HG03457 (cell line): ENCODE results near the gene CAMK1G.

Experiments
- ATAC-seq: cut with Tn5 transposase; IDR thresholded peaks from one replicate; pipeline ENCODE4 v1.9.1; 2021; ENCODE audit warnings: moderate number of reproducible peaks; ENCODE audit not compliant: unreplicated experiment

CAMK1G gene

DNA sequence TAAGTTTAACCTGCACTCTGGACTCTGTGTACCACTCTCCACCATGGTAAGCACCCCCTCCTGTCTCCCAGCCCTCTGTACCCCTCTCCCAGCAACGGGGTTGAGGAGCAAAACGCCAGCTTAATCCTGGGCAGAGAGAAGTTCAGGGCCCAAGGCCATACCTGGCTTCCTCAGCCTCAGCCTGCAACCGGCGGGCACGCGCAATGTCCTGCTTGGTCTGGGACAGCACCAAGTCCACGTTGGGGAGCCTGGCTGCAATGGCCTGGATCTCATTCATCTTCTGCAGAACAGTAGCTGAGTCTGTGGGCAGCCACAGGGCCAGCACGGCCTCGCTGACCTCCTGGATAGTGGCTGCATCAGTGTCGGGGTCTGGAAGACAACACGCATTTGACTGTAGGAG is 34.8 kb downstream of the CAMK1G start:
- no peak for ATAC-seq

DNA sequence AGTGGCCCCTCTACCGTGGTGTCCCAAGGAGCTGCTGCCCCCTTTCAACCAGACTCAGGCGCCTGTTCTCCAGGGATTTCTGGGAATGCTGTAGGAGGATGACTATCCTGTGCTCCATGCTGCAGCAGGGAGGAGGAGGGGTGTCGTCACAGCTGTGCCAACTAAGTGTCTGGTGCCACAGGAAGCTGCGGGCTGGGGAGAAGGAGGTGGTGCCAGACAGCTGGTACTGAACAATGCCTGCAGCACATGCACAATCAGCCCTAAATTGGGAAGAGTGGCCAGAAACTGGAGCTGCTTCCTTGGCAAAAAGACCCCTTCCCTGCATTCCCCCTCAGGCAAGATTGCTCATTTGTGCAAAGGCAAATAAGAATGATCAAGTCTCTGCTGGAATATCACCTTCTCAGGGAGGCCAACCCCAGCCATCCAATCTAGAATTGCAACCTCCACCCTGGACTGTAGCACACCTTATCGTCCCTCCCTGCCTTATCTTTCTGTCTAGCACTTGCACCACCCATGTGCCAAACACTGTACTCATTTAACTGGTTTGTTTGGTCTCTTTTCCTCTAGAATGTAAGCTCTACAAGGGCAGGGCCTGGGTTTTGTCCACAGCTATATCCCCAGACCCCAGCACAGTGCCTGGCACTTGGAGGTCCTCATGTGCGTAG is 35.4 kb downstream of the CAMK1G start:
- no peak for ATAC-seq

DNA sequence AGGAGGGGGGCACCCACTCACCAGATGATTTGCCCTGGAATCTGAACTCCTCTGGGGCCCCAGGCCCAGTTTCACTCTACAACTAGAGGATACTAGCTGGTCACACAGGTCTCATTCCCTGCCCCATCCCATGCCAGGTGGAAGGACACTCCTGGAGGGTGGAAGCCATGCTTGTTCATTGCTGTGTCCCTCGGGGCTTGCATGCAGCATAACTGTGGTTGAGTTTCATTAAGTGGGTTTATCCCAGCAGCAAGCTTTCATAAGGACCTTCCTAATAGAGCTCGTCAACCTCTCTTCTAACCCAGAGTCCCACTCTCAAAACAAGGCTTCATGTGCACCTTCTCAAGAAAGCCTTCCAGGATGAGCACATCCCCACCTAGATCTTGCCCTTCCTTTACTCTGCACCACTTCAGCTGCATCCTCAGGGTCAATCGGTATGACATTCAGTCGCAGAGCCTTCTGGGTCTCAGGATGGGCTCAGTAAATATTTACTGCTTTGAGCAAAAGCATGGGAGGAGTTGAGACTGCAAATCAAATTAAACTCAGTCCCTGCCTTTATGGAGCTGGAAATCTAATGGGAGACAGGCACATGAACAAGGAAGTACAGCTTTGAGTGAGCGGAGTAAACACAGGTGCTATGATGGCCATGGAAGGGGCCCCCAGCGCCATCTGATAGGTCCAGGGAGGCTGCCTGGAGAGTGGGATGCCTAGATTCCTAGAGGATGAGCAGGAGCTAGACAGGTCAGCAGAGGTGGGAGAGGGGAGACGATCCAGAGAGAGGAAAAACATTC is 36.4 kb downstream of the CAMK1G start:
- no peak for ATAC-seq

DNA sequence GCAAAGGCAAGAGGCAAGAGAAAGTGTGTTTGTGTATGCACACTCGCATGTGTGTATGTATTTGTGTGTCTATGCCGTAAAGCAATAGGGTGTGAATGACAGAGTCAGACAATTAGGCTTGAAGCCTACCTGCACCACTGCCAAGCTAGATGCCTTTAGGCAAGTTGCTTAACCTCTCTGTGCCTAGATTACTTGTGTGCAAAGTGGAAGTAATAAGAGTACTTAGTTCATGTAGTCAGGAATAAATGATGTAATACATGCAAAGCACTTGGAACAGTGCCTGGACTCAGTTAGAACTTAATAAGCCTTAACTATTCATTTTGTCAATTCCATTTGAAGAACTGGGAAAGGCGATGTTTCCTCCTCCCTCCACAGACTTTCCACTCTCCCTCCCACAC is 37.0 kb downstream of the CAMK1G start:
- ATAC-seq: no peak

DNA sequence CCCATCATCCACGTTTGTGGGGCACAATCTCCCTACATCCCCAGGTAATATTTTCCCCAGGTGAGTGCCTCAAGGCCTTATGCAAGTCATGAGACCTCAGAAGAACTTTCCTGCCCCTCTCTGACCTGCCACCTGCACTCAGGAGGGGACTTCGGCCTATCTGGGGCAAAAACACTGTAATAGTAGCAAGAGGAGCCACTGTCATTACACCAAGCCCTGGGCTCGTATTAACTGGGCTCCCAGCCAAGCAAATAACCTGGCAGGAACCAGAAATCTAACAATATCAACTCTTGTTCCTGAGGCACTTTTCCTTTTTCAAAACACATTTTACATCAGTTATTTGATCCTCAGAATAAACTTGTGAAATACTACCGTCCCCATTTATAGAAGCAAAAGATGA is 37.8 kb downstream of the CAMK1G start:
- ATAC-seq: no peak

DNA sequence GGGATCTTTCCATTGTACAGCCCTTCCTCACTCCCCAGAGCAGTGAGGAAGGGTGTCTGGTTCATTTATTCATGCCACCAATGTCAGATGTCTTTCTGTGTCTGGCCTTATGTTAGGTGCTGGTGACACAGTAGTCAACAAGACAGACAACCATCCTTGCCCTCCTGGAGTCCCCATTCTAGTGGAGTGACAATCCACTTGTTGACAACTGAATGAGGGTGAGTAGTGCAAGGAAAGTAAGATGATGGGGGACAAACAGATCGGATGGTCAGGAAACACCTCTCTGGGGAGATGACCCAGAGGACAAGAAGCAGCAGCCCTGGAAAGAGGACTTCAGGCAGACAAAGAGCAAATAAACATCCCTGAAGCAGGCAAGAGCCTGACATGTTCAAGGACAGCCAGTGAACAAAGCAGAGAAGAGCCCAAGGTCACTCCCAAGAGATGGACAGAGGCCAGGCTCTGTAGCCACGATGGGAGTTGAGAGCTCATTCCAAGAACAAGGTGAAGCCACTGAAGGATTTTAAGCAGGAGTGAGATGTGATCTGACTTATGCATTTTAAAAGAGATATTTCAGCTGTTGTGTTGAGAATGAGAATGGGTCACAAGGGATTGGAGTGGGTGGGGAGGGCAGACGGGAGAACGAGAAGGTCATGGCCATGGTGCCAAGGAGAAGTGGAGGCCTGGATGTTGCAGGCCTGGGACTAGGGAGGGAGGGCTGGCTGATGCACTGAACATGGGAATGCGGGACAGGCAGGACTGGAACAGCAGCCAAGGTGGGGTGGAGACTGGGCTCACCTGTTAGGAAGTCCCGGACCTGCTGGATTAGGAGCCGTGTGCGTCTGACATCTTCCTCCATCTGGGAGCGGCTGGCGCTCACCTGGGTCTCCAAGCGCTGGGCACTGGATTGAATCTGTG is 38.5 kb downstream of the CAMK1G start:
- ATAC-seq: no peak

DNA sequence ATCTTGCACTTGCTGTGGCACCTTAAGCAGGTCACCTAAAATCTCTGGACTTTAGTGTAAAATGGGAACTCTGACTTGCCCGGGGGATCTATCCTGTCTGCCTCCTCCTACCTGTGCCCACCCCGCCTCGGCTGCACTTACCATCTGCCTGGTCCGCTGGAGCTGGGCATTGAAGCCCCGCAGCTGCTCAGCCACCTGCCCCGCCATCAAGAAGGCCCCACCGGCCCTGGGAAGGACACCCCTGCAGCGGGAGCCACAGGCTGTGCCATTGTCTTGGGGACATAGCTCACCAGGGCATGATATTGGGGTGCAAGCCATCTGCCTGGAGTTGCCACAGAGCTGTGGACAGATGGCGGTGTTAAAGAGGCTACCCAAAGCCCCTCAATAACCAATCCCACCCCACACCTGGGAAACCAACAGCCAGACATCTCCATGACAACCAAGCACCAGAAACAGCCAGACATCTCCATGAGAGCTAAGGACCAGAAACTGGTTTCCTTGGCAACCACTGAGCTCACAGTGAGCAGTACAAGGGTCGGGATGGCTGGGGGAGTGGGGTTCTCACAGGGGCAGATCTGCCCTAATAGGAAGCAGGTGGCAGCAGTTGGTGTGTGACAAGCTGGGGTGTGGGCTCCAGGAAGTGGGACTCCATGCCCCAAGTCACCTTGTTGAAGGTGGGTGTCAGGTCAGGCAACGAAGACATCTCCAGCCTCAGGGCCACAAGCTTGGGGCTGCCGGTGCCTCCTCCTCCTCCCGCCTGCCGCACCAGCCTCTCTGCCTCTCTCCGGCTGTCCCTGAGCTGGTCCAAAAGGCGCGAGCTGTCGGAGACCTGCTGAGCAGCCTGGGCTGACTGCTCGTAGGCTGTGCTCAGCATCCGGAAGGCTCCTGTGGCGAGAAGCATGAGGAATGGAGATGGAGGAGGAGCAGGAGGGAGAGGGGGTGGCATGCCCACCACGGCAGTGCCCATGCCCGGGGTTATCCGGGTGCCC is 39.6 kb downstream of the CAMK1G start:
- ATAC-seq: no peak

DNA sequence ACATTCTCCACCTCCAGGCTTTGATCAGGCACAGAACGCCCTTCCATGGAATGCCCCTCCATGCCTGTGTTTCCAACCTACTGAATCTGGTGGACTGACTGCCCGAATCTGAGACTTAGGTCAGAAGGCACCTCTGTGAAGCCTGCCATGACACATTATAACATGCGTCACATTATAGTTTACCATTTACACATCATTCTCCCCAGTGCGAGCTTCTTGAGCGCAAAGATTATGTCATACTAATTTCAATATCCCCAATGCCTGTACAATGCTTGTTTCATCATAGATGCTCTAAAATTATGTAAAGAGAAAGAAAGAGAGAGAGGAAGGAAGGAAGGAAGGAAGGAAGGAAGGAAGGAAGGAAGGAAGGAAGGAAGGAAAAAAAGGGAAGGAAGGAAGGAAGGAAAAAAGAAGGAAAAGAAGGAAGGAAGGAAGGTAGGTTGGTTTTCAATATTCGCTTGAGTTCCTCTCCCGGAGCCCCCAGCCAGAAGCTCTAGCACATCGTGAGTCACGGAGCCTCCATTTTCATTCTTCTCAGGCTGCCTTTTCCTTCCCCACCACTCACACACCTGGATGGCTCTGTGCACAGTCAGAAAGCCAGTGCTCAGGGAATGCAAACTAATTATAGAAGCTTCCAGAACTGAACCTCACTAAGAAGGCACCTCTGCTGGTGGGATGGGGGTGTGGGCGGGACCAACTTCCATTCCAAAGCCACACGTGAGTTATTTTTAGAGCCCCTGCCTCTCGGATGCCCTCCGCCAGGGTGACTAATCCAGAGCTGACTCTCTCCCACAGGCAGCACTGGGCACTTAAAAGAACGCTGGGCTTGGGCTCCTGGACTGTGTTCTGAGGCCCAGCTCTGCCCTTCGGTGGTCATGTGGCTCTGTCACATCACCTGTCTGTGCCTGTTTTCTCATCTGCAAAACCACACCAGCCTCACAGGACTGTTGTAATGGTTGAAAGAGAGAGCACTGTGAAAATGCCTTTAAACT is 41.3 kb downstream of the CAMK1G start:
- no peak for ATAC-seq

DNA sequence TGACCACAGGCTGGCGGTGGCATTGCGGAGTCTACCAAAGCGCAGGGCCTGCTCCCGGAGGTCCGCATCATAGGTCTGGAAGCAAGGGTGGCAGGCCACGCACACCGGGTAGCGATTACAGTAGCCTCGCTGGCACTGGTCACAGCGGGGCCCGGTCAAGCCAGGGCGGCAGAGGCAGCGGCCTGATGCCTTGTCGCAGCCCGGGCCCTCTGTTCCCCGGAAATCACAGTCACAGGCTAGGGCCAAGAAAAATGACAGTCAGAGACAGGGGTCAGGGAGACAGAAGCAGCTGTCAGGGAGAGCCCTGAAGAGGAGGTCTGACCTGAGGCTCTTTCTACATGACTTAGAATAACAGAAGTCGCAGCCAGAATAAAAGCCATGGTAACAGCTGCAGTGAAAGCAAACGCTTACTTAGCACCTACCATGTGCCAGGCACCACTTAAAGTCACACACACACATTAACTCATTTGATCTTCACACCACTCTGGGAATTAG is 42.3 kb downstream of the CAMK1G start:
- ATAC-seq: no peak

DNA sequence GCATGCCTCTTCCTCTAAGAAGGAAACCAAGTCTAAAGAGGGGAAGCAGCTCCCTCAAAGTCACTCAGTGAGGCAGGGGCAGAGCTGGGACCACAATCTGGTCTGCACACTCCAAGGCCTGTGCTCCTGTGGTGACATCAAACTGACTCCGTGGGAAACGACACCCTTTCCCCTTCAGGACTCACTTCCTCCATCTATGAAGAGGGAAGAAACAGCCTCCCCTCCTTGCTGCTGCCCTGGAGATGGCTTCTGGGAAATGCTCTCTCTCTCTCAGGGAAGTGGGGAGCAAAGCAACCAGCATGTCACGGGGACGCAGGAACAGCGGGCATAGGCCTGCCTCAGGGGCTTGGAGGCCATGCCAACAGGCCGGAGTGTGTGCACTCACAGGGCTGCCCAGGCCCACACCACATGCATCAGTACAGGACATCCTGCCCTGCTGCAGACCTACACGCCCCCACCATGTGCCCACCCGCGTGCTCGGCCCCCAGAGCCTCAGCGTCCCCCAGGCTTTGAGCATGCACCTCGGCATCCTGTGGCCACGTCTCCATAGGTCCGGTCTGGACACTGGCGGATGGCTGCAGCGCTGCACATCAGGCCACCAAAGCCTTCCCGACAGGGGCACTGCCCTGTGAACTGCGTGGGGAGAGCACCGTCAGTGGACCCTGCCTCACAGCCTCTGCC is 43.0 kb downstream of the CAMK1G start:
- ATAC-seq: no peak

DNA sequence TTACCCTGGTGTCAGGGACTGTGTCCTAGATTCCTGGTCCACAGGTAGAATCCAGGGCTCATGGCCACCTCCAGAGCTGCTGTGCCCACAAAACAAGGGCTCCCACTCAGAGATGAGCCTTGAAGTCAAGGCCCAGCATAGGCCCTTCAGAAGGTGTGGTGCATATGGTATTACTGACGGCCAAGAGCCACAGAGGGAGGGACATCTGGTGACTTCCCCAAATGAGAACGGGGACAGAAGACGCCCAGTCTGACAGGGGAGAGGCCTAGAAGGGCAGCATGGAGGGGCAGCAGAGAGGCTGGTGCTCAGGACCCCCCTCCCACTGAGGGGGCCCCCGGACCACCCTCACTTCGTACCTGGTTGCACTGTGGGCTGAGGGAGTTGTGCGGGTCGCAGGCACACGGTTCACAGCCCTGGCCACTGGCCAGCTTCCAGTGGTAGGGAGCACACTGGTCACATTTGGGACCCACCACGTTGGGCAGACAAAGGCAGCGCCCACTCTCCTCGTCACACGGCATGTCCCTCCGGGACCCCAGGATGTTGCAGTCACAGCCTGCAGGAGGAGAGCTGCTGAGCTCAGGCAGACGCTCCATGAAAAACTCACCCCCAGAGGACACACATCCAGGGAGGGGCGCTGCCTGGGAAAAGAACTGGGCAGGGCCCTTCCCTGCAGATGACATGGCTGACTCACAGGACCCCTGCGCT is 43.7 kb downstream of the CAMK1G start:
- ATAC-seq: no peak

DNA sequence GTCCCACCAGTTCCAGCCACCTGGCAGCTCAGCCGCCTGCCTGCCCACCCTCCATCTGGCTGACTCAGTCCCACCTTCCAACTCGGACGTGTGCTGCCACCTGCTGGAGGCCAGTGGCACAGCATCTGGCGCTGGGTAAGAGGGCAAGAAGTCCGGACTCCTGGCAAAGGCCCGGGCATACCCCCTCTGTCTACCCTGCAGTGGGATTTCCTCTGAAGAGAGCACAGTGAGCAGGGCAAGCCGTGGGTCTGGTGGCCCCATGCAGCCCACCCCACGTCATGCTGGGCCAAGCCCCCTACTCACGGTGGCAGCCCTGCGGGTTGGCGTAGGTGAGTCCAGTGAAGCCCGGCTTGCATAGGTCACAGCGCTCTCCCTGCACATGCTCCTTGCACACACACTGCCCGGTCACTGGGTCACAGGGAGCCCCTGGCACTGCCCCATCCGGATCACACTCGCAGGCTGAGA is 44.2 kb downstream of the CAMK1G start:
- no peak for ATAC-seq

DNA sequence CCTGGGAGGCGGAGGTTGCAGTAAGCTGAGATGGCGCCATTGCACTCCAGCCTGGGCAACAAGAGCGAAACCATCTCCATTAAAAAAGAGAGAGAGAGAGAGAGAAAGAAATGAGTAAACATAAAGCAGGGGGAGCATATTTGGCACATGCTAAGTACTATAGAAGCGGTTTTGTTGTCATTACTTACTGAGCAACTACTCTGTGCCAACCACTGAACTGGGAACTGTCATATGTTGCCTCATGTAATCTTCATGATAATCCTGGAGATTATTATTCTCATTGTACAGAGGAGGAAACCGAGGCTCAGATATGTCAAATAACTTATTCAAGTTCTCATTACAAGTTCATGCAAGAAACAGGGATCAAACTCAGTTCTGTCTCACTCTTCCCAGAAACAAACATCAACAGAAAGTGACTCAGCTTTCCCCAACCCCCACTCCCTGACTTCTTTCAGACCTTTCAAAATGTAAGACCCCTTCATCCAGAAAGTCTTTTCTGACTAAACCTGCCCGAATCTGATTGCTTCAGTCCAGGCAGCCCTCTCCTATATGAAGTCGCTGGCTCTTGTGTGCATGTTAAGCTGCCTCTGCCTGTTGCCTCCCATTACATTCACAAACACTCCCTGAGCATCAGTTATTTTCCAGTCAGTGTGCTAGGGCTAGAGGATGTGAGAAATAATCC is 45.2 kb downstream of the CAMK1G start:
- ATAC-seq: no peak

DNA sequence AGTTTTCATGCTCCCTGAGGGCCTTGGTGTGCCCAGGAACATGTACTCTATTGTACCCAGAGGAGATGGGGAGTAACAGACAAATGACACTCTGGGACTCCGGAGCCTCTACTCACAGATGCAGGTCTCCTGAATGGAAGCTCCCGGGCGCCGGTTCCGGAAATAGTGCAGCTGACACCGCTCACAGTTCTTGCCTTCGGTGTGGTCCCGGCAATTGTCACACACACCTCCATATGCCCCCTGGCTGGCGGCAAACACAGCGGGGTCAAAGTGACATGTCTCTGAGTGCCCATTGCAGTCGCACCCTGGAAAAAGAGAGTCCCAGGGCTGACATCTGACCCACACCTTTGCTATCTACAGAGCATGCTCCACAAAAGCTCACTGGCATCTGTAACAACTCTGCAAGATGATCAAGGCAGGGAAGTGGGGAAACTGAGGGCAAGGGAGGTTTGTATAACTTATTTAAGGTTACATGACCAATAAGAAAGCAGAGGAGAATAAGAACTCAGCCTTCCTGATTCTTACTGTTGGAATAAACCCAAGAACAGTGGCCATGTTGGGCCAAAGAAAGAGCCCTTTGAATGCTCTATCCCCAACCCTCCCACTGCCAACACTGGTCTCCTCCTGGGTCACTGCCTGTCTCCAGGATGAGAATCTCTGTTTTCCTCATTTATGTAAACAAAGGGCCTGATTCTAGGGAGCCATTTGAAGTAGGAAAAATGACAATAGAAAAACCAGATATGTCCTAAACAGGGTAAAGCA is 46.3 kb downstream of the CAMK1G start:
- no peak for ATAC-seq

DNA sequence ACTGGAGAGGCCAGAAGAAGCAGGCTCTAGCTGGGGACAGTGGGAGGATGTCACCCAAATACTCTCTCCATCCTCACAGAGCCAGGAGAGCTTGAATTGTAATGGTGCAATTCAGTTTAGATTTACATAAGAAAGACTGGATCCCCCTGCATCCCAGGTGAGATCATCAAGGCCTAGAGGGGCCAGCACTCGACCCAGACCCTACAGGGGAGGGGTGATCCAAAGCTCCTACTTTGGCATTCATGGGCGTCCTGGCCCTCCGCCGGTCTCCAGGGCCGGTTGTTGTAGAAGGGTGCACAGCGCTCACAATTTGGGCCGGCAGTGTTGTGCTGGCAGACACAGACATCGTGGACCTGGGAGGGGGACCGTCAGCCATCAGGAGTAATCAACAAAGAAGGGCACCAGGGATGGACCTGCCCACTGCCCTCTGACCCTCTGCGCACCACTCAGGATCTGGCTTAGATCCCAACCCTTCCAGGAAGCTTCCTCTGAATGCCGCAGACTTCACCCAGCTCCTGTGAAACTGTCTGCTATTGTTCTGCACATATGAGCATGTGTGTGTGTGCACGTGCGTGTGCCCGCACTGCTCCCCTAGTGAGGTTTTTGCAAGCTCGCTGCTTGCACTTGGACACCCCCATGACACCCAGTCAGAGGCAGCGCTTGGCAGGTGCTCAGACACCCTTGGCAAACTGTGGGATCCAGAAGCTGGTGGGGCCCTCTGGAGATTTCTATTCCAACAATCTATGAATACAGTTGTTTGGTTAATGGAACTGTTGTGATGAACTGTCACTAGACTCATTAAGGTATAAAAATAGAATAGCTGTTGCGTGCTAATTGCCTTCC is 47.1 kb downstream of the CAMK1G start:
- ATAC-seq: no peak
